Cardiac muscle cell (in vitro differentiated cells and primary cell): Measurements from ENCODE around the gene PSMA8. TPM values are rescaled to one million over a fixed set of nuclear protein-coding genes. Genes with fewer than 3 reads are reported as not detected.

Experiments
- DNase-seq, 2 donors: peaks; one replicate each; pipeline versions ENCODE4 v3.0.0 to v3.0.0-alpha.2; 2010 to 2017; ENCODE audit warnings: low read depth in 1 of 2, low spot score in 1 of 2
- H3K27ac ChIP-seq: fragments of 200-600 bp; sonication (generic); 2 replicates; pipeline ENCODE4 v1.5.1; 2016
- H3K27me3 ChIP-seq: fragments of 200-600 bp; sonication (generic); 2 replicates; pipeline ENCODE4 v1.6.0; 2016; ENCODE audit warnings: control low read depth
- H3K36me3 ChIP-seq: fragments of 200-600 bp; sonication (generic); 2 replicates; pipeline ENCODE4 v1.5.1; 2016; ENCODE audit warnings: control low read depth
- H3K4me1 ChIP-seq: fragments of 200-600 bp; sonication (generic); 2 replicates; pipeline ENCODE4 v1.8.1; 2017; ENCODE audit warnings: low read depth, mild to moderate bottlenecking, mixed run types
- H3K4me3 ChIP-seq: fragments of 200-600 bp; sonication (generic); 2 replicates; pipeline ENCODE4 v1.5.1; 2016; ENCODE audit warnings: mild to moderate bottlenecking
- H3K9me3 ChIP-seq: fragments of 200-600 bp; sonication (generic); 2 replicates; pipeline ENCODE4 v1.5.1; 2017; ENCODE audit warnings: low read depth, mild to moderate bottlenecking, control low read depth
- polyA plus RNA-seq: library from polyadenylated mRNA; unstranded; fragments of >200 nt; fragmentation: Nextera tagmentation; extraction: Ambion mirVana; gene quantifications from 2 replicates; pipeline ENCODE4 v1.2.1, GENCODE V29; 2016
- total RNA-seq: library from RNA; depleted of rRNA; stranded (reverse); fragments of >200 nt; gene quantifications from 2 replicates; pipeline ENCODE4 v1.2.3, GENCODE V29; 2016
- TF ChIP-seq, protein P1 (sequence below): IDR thresholded peaks from 2 replicates; pipeline ENCODE4 v1.5.1; 2012; ENCODE audit warnings: low read depth, mild to moderate bottlenecking, low read length

PSMA8 gene
- total and polyA plus RNA-seq, 2 experiments from 2014 or later, result not detected

DNA sequence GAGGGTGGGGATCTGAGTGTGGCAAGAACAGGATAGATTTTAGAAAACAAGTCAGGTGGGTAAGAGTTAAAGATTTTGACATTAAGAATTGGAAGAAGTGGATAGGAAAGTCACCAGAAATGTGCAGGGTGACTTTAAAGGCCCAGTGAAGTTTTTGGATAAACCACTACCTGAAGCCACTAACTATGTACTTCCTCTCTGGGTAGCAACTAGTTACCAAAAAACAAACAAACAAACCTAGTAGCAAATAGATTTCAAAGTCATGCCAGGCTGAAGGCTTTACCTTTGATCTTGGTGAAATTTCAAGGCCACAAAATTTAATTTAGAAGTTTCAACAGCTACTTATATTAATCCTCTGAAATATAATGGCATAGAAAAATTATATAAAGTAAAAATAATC is 42.5 kb downstream of the PSMA8 start:
- Histone ChIP-seq H3K4me3 (no peak overlapping the region), H3K36me3 (no peaks in the 10 kb centered on the region), H3K9me3 (no peaks in the 10 kb centered on the region), H3K27me3 (no peaks in the 10 kb centered on the region), H3K27ac (no peak overlapping the region), H3K4me1 (no peaks in the 10 kb centered on the region)
- TF ChIP-seq, protein P1, sequence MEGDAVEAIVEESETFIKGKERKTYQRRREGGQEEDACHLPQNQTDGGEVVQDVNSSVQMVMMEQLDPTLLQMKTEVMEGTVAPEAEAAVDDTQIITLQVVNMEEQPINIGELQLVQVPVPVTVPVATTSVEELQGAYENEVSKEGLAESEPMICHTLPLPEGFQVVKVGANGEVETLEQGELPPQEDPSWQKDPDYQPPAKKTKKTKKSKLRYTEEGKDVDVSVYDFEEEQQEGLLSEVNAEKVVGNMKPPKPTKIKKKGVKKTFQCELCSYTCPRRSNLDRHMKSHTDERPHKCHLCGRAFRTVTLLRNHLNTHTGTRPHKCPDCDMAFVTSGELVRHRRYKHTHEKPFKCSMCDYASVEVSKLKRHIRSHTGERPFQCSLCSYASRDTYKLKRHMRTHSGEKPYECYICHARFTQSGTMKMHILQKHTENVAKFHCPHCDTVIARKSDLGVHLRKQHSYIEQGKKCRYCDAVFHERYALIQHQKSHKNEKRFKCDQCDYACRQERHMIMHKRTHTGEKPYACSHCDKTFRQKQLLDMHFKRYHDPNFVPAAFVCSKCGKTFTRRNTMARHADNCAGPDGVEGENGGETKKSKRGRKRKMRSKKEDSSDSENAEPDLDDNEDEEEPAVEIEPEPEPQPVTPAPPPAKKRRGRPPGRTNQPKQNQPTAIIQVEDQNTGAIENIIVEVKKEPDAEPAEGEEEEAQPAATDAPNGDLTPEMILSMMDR, result no peak
- DNase-seq, result no peak

- Histone ChIP-seq H3K4me3 (no peak overlapping the region), H3K27ac (no peak overlapping the region)
- TF ChIP-seq, protein P1, result no peak
These were observed 47.7 kb downstream of the PSMA8 start for GRCh38 chr18:26181343-26181826.

GRCh38 chr18:26183395-26184112 is 49.9 kb downstream of the PSMA8 start:
- TF ChIP-seq, protein P1, result no peak
- Histone ChIP-seq H3K27ac (no peak overlapping the region), H3K36me3 (no peaks in the 10 kb centered on the region), H3K4me1 (no peaks in the 10 kb centered on the region), H3K4me3 (no peak overlapping the region), H3K27me3 (no peaks in the 10 kb centered on the region), H3K9me3 (no peaks in the 10 kb centered on the region)
- no peak for DNase-seq

More at GRCh38 chr18:26181343-26181826, 47.7 kb downstream of the PSMA8 start:
- Histone ChIP-seq H3K4me1 (no peaks in the 10 kb centered on the region), H3K27me3 (no peaks in the 10 kb centered on the region), H3K9me3 (no peaks in the 10 kb centered on the region), H3K36me3 (no peaks in the 10 kb centered on the region)
- no peak for DNase-seq

DNA sequence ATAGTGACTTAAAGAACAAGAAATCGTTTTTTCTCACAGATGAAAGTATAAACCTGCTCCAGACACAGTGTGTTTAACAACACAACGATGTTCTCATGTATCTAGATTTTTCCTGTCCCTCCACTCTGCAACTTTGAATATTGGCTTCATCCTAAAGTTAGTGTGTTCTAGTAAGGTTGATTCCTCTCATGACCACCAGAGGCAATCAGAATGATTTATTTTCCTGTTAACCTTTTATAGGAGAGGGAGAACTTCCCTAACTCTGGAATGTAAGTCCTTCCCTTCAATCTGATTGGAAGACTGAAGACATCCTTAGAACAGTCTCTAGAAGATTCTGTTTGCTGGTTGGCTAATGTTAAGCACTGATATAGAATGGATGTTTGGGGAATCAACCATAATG is 51.6 kb downstream of the PSMA8 start:
- no peaks in the 10 kb centered on the region for H3K36me3 ChIP-seq
- H3K27me3 ChIP-seq, result no peaks in the 10 kb centered on the region
- peak in 1 of 2 donors; percentile 1 for DNase-seq
- H3K27ac ChIP-seq, result no peak overlapping the region
- TF ChIP-seq, protein P1, result no peak
- no peak overlapping the region for H3K4me3 ChIP-seq
- no peaks in the 10 kb centered on the region for H3K9me3 ChIP-seq
- H3K4me1 ChIP-seq, result no peaks in the 10 kb centered on the region

DNA sequence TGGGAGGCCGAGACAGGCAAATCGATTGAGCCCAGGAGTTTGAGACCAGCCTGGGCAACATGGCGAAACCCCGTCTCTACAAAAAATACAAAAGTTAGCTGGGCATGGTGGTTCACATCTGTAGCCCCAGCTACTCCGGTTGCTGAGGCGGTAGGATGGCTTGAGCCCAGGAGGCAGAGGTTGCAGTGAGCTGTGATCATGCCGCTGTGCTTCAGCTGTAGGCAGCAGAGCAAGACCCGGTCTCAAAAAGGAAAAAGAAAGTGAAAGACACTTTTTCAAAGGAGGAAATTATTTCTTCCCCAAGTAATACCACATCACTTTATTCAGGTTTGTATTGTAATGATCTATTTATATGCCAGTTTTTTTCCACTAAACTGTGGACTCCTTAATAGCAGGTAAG is 56.8 kb downstream of the PSMA8 start:
- no peak for DNase-seq
- no peaks in the 10 kb centered on the region for H3K27me3 ChIP-seq
- TF ChIP-seq, protein P1, result no peak
- no peak overlapping the region for H3K4me3 ChIP-seq
- no peak overlapping the region for H3K27ac ChIP-seq
- no peaks in the 10 kb centered on the region for H3K9me3 ChIP-seq
- no peaks in the 10 kb centered on the region for H3K4me1 ChIP-seq
- no peaks in the 10 kb centered on the region for H3K36me3 ChIP-seq
